ENCODE data around the gene PBX4.

PBX4 gene

DNA sequence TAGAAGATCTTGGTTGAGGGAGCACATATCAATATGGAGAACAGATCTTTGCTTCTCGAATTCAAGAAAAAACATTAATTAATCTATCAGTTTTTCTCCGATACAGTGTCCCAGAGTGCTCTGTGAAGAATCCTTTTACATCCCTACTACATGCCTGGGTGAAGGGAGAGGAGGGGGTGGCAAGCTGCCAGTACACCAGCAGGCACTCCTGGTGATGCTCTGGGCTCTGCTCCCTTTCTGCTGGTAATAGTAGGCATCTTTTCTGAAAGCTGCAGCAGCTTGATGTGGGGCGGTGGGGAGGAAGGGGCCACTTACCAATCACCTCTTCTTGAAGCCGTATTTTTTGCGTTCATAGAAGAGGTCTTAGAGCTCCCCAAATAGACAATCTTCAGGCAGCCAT is 30.7 kb downstream of the PBX4 start:
- no peak for DNase-seq

- DNase-seq: no peak
Measured at GRCh38 chr19:19584356-19584755, 34.1 kb downstream of the PBX4 start.

GRCh38 chr19:19582471-19582870 is 36.0 kb downstream of the PBX4 start:
- DNase-seq: no peak

- no peak for DNase-seq
Measured at GRCh38 chr19:19581391-19581790, 37.1 kb downstream of the PBX4 start.

- no peak for DNase-seq
Measured at GRCh38 chr19:19580418-19580817, 38.1 kb downstream of the PBX4 start.

DNA sequence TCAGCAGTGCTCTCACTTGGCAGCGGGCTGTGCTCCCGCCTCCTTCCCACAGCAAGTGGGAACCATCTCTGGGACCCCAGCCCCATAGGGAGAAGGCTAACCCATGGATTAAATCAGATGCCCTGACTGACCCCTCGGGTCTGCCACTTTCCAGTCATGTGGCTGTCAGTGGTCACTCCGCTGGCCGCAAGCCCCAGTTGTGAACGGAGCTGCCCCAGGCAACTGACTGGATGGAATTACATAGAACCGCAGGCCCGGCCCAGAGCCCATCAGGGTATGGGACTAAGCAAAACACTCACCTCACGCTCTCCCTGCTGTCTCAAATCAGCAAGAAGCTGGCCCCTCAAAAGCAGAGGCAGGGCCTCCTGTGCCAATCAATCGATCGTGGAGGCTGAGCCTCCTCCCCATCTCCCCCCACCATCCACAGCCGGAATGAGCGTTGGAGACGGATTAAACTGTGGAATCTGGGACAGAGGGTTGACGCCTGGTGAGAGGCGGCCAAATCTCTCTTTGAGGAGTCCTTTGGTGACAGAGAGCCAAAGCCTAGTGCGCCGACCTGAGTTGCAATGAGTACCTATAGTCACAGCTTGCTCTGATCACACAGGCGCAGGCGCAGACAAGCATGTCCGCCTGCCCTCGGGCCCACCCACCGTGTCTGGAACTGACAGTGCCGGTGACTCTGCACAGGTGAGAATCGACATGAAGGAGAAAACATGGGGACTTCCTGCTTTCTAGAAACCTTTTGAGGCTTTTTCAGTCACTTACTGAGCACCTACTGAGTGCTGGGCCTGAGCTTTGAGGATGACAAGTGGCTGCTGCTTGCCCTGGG is 38.7 kb downstream of the PBX4 start:
- peak; percentile 1 for DNase-seq

DNA sequence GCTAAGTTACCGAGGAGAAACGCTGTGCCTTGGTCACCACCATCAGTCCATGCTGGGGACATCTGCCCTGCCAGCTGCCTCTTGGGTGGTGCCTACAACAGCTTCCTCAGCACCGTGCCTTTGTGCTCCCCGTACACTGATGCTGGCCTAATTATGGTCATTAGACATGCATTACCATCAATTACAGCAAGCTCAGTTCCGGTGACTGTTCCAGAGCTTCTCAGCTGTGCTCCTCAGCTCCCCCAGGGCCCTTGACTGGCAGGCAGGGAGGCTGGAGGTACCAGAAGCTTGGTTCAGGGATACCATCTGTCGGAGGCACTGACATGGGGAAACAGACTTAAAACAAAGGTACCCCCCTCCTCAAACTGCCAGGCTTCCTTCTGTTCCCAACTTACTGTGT is 40.2 kb downstream of the PBX4 start:
- DNase-seq: no peak

- DNase-seq: no peak
Measured at GRCh38 chr19:19575411-19575810, 43.1 kb downstream of the PBX4 start.

DNA sequence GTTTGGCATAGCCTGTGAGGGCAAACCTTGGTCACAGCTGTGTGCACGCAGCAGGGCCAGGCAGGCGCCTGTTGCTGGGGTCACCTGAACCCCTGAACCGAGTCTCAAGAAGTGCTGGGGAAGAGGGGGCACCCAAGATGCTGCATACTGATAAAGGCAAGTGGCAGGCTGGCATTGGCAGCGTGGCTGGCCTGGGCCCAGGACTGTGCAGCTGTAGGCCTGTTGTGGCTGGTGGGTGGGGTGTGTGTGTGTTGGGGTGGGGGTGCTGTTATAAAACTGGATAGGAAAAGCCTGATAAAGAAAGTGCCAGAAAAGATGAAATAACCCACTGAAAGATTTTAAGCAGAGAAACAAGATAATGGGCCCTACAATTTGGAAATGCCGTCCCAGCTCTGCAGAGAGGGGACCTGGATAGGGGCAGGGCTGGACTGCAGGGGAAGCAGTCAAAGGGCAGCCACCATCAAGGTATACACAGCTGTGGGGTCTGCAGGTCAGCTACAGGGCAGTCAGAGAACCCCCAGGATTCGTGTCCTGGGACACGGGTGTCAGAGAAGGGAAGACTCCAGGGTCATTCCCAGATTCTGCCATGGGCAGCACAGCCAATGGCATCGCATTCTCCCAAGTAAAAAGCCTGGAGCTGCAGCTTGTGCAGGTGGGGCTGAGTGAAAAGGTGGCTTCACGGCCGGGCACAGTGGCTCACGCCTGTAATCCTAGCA is 47.3 kb downstream of the PBX4 start:
- DNase-seq: no peak

GRCh38 chr19:19570571-19570970 is 47.9 kb downstream of the PBX4 start:
- DNase-seq: no peak

- DNase-seq: no peak
Measured at GRCh38 chr19:19568802-19569756, 49.4 kb downstream of the PBX4 start.

GRCh38 chr19:19567391-19567790 is 51.1 kb downstream of the PBX4 start:
- no peak for DNase-seq

DNA sequence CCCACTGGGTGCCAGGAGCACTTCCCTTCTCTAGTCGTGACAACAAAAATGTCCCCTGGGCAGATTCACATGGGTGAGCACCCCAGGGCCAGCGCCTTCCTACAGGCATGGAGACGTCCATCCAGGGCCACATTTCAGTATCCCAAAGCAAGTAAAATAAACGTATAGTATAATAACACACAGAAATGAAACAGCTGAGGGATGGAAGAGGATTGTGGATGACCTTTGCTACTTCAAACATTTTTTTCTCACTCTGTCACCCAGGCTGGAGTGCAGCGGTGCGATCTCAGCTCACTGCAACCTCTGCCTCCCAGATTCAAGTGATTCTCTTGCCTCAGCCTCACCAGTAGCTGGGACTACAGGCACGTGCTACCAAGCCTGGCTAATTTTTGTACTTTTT is 52.2 kb downstream of the PBX4 start:
- DNase-seq: no peak

DNA sequence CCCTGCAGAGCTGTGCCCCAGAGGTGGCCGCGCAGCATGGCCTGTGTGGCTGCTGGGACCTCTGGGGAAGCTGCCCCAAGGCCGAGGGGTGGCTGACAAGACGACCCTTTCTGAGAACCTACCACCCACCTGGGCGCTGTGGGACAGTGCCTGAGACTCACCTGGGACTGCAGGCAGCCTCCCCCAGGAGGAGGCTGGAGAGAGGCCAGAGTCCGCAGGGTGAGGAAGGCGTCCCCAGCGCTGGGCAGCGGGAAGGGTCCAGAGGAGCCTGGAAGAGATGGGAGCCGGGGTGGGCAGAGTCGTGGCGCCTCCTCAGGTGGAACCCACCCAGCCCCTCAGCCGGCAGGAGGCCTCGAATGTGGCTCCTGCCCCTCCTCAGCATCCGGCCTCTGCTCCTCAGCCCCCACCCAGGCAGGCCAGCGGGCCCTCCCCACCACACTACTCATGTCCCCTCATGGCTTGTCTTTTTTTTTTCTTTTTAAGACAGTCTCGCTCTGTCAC is 55.1 kb downstream of the PBX4 start:
- no peak for DNase-seq

DNA sequence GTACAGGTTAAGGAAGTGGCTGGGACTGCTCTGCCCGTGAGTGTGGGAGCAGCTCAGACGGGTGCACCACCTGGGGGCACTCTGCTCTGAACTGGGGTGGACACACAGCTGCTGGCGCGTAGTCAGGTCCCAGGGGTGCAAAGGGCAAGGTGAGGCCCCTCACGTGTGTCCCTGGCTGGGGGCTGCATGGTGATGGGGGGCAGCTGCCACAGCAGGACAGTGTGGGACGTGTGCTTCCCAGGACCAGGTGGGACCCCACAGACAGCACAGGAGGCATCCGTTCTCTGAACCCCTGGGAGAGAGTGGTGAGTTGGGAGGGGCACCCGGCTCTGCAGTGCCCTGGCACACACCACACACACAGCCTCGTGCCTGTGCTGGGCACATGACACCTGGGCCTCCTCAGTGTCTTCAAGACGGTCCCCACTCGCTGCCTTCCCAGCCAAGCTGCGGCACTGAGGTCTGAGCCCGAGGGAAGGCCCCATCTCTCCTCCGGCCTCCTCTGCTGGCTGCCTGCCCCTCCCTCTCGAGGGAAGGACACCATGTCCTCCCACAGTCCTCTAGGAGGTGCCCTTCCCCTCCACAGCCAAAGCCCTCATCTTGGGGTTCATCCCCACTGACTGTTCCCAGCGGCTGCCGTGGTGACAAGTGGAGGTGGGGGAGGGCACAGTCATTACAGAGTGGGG is 55.7 kb downstream of the PBX4 start:
- DNase-seq: no peak

DNA sequence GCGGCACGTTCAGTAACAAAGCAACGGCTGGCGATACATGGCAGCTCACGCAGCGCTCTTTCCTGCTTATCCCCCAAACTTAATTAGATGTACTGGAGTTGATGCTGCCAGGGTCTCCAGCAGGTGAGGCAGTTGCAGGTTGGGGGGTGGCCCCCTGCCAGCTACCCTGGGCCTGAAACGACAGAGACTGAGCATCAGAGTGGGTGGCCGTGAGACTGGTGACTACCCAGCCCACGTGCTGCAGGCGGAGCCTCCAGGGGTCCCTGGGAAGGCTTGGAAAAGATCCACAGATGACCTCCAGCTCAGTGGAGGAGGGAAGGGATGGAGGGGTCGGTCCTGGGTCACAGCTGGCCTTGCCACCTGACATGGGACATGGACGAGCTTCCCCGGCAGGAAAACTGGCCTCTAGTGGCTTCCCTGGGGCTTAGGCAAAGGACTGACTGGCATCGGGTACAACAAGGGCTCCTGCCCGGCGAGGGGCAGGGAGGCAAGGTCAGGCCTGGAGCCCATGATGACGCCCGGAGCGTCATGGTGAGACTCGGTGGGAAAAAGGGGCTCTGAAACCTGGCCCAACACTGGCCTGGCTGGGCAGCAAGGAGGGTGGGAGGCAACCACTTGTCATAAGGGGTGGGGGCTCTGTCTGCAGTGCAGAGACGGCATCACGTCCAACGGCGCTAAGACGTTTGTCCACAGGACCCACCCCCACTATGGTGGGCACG is 56.4 kb downstream of the PBX4 start:
- no peak for DNase-seq

- no peak for DNase-seq
Measured at GRCh38 chr19:19559931-19560330, 58.6 kb downstream of the PBX4 start.

DNA sequence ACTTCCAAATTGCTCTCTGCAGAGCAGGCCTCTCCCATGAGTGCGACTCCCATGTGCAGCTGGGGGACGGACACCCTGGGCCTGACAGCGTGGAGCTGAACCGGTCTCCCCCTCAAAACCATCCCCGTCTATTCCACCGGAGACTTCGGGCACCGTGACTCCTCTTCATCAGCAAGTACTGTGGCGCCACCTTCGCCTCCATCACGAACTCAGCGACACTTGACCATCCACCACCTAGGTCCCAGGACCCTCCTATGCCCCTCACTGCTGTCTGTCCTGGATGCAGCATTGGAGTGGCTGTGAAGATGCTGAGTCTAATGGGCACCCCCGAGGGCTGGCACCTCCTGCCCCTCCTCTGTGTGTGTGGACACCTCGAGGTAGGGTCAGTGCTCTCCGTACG is 59.9 kb downstream of the PBX4 start:
- DNase-seq: no peak

GRCh38 chr19:19558055-19558454 is 60.4 kb downstream of the PBX4 start:
- no peak for DNase-seq

DNA sequence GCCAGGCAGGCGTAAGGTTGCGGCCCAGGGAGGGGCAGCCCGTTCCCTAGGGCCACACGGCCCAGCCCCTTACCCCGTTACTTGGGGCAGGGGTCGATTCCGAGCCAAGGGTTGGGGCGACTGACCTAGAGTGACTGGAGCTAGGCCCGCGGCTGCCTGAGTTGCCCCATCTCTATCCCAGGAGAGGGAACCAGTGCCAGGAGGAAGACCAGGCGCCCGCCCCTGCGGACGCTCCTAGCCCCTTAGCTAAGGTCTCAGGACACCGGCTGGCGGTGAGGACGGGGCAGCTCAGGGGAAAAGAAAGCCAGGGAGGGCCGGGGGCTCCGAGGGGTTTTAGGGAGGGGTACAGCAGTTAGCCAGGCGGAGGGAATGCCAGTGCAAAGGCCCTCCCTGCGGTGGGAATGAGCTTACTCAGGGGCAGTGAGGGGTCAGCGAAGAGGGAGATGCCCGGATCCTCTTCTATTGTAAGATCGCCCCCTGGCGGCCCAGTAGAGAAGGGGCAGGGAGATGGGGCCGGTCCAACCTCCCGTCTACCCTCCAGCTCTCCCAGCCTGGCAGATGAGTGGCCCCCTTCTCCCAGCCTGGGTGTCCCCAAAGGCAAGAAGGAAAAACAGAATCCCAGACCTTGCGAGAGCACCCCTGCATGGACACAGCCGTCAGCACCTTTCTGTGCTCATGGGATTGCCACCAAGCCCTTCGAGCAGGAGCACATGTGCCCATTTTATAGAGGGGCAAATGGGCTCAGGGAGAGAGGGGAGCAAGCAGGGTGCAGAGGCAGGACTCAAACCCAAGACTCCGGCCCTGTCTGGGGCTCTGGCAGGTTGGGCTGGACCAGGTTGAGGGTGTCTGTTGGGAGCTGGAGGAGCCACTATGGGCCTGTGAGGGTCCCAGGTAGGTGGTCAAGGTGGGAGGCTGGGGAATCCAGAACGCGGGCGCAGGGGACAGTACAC is 64.1 kb downstream of the PBX4 start:
- no peak for DNase-seq

DNA sequence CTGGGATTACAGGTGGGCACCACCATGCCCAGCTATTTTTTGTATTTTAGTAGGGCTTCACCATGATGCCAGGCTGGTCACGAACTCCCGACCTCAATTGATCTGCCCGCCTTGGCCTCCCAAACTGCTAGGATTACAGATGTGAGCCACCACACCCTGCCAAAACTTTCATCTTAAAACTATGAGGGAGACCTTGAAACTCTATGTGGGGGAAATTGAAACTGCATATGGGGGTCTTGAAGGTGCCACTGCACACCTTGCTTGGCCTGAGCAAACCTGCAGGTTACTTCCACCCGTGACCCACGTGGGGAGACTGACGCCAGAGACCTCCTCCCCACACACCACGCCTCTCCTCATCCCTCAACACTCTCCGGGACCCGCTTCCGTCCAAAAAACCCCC is 64.8 kb downstream of the PBX4 start:
- DNase-seq: no peak

Data from midbrain (tissue), 1 donor.